Measurements from ENCODE around the gene KCNQ4.

- TF ChIP-seq SPI1 (IDR thresholded peaks at IDR 0.05; ENCODE audit: low read depth, low read length) = no peak
- TF ChIP-seq POLR2A (IDR thresholded peaks at IDR 0.05; ENCODE audit: low read depth, low read length) = no peak
- no peak for TF ChIP-seq POLR2AphosphoS5 (IDR thresholded peaks at IDR 0.05; ENCODE audit: low read depth, low read length)
- no peak for TF ChIP-seq TAF1 (IDR thresholded peaks at IDR 0.05; ENCODE audit: low read depth, low read length)
These were observed 77.8 kb downstream of the KCNQ4 start for GRCh38 chr1:40861224-40862003.
